SK-N-SH treated with all-trans-retinoic acid at 6 μM for 48 hours (cell line): ENCODE data around the gene AKR1E2.

Source experiments
- ATAC-seq: fragments of 200-7000 bp; cut with Tn5 transposase; 3 replicates; pipeline ENCODE4 v1.9.1; 2020; ENCODE audit warnings: mild to moderate bottlenecking, moderate library complexity
- ARNTL ChIP-seq: fragments of 450-650 bp; formaldehyde crosslinking; IDR thresholded peaks from 2 replicates; pipeline ENCODE4 v1.5.0; 2020; ENCODE audit warnings: low read depth, mild to moderate bottlenecking, moderate library complexity, borderline replicate concordance
- CREB5 ChIP-seq: fragments of 250-450 bp; sonication (Bioruptor Pico); IDR thresholded peaks from 2 replicates; pipeline ENCODE4 v1.5.1; 2020; ENCODE audit warnings: low read depth, mild to moderate bottlenecking, moderate library complexity
- CSDC2 ChIP-seq: fragments of 250-450 bp; sonication (Bioruptor Pico); IDR thresholded peaks from 2 replicates; pipeline ENCODE4 v1.5.0; 2020; ENCODE audit warnings: mild to moderate bottlenecking, moderate library complexity
- ESRRG ChIP-seq: fragments of 250-450 bp; sonication (Bioruptor Pico); IDR thresholded peaks from 2 replicates; pipeline ENCODE4 v1.6.1; 2021; ENCODE audit warnings: mild to moderate bottlenecking
- GLIS3 ChIP-seq: fragments of 250-450 bp; sonication (Bioruptor Pico); IDR thresholded peaks from 2 replicates; pipeline ENCODE4 v1.5.0; 2020; ENCODE audit warnings: mild to moderate bottlenecking, moderate library complexity
- ISL1 ChIP-seq: fragments of 250-450 bp; sonication (Bioruptor Pico); IDR thresholded peaks from 2 replicates; pipeline ENCODE4 v2.1.2; 2022; ENCODE audit warnings: mild to moderate bottlenecking, moderate library complexity
- OSR1 ChIP-seq: fragments of 250-450 bp; sonication (Bioruptor Pico); IDR thresholded peaks from 2 replicates; pipeline ENCODE4 v1.8.0; 2022; ENCODE audit warnings: moderate library complexity, mild to moderate bottlenecking, inconsistent platforms
- PATZ1 ChIP-seq: fragments of 250-450 bp; sonication (Bioruptor Pico); IDR thresholded peaks from 2 replicates; pipeline ENCODE4 v1.8.0; 2020; ENCODE audit warnings: mild to moderate bottlenecking, moderate library complexity, borderline replicate concordance
- POU6F1 ChIP-seq: fragments of 250-450 bp; sonication (Bioruptor Pico); IDR thresholded peaks from 2 replicates; pipeline ENCODE4 v1.8.0; 2021; ENCODE audit warnings: low read depth, mild to moderate bottlenecking, moderate library complexity, borderline replicate concordance
- SNAI2 ChIP-seq: fragments of 250-450 bp; sonication (Bioruptor Pico); IDR thresholded peaks from 2 replicates; pipeline ENCODE4 v1.5.0; 2020; ENCODE audit warnings: mild to moderate bottlenecking, moderate library complexity
- TCF4 ChIP-seq: fragments of 250-450 bp; sonication (Bioruptor Pico); IDR thresholded peaks from 2 replicates; pipeline ENCODE4 v1.8.0; 2021; ENCODE audit warnings: mild to moderate bottlenecking, moderate library complexity, borderline replicate concordance
- ZC3H10 ChIP-seq: fragments of 250-450 bp; sonication (Bioruptor Pico); IDR thresholded peaks from 2 replicates; pipeline ENCODE4 v1.5.1; 2021; ENCODE audit warnings: mild to moderate bottlenecking, moderate library complexity
- ZFP3 ChIP-seq: fragments of 250-450 bp; sonication (Bioruptor Pico); IDR thresholded peaks from 2 replicates; pipeline ENCODE4 v1.5.0; 2020; ENCODE audit warnings: mild to moderate bottlenecking, moderate library complexity
- ZFP30 ChIP-seq: fragments of 450-650 bp; formaldehyde crosslinking; IDR thresholded peaks from 2 replicates; pipeline ENCODE4 v1.5.0; 2022; ENCODE audit warnings: mild to moderate bottlenecking, moderate library complexity
- ZNF565 ChIP-seq: fragments of 450-650 bp; formaldehyde crosslinking; conservative IDR thresholded peaks from 2 replicates; pipeline ENCODE4 v1.5.0; 2020; ENCODE audit warnings: low read depth, mild to moderate bottlenecking, moderate library complexity
- ZNF70 ChIP-seq: fragments of 450-650 bp; formaldehyde crosslinking; IDR thresholded peaks from 2 replicates; pipeline ENCODE4 v1.5.0; 2020; ENCODE audit warnings: mild to moderate bottlenecking, moderate library complexity
- TF ChIP-seq, protein P1 (sequence below): fragments of 250-450 bp; sonication (Bioruptor Pico); IDR thresholded peaks from 2 replicates; pipeline ENCODE4 v1.5.1; 2021; ENCODE audit warnings: mild to moderate bottlenecking, moderate library complexity

Gene AKR1E2

DNA sequence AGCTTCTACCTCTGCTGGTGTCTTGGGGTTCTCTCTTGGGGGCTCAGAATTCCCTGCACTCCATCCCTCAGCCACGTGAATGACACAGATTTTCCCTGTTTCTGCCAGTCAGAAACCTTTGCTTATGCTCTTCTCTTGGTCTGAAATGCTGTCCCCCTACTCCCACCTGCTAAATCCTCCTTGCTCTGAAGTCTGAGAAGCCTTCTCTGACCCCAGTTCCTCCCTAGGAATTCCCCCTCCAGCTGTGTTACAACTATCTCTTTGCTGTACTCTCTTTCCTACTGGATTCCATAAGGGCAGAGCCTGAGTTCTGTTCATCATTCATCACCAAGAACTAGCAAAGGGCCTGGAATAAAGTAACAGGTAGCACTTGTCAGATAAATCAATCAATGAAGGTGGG lies 33.6 kb upstream of the AKR1E2 start:
- ATAC-seq: no peak
- no peak for TF ChIP-seq POU6F1 (CRISPR knock-in tag)
- no peak for TF ChIP-seq TCF4 (CRISPR knock-in tag)
- TF ChIP-seq GLIS3 (CRISPR knock-in tag): no peak
- no peak for TF ChIP-seq ZFP3
- TF ChIP-seq CREB5 (CRISPR knock-in tag): no peak
- TF ChIP-seq ISL1 (CRISPR knock-in tag): no peak

GRCh38 chr10:4801405-4801804 lies 24.6 kb upstream of the AKR1E2 start:
- no peak for ATAC-seq

GRCh38 chr10:4802711-4803487 lies 23.1 kb upstream of the AKR1E2 start:
- ATAC-seq: no peak

More at GRCh38 chr10:4801405-4801804, 24.6 kb upstream of the AKR1E2 start:
- TF ChIP-seq ISL1 (CRISPR knock-in tag) (no peak), ZNF70 (CRISPR knock-in tag) (no peak)

GRCh38 chr10:4803822-4804221 lies 22.2 kb upstream of the AKR1E2 start:
- ATAC-seq: no peak
- TF ChIP-seq PATZ1: no peak
- no peak for TF ChIP-seq SNAI2
- TF ChIP-seq ZFP3: no peak
- TF ChIP-seq ESRRG: no peak
- no peak for TF ChIP-seq POU6F1 (CRISPR knock-in tag)
- TF ChIP-seq ARNTL (CRISPR knock-in tag): no peak
- no peak for TF ChIP-seq ZC3H10 (CRISPR knock-in tag)
- TF ChIP-seq TCF4 (CRISPR knock-in tag): no peak

More at GRCh38 chr10:4802711-4803487, 23.1 kb upstream of the AKR1E2 start:
- TF ChIP-seq CSDC2 (CRISPR knock-in tag) (no peak), SNAI2 (no peak), ZNF565 (CRISPR knock-in tag) (no peak), ZNF70 (CRISPR knock-in tag) (no peak), OSR1 (no peak), CREB5 (CRISPR knock-in tag) (no peak), ZFP30 (CRISPR knock-in tag) (no peak), POU6F1 (CRISPR knock-in tag) (no peak)
- TF ChIP-seq, protein P1, sequence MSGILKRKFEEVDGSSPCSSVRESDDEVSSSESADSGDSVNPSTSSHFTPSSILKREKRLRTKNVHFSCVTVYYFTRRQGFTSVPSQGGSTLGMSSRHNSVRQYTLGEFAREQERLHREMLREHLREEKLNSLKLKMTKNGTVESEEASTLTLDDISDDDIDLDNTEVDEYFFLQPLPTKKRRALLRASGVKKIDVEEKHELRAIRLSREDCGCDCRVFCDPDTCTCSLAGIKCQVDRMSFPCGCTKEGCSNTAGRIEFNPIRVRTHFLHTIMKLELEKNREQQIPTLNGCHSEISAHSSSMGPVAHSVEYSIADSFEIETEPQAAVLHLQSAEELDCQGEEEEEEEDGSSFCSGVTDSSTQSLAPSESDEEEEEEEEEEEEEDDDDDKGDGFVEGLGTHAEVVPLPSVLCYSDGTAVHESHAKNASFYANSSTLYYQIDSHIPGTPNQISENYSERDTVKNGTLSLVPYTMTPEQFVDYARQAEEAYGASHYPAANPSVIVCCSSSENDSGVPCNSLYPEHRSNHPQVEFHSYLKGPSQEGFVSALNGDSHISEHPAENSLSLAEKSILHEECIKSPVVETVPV (CRISPR knock-in tag): no peak
